Activated T-helper 1 cell treated with anti-CD3 and anti-CD28 coated beads, Interleukin-2, amount 50 U/mL, for 16 hours (primary cell): ENCODE measurements around the gene ZNF530.

Source experiments
- DNase-seq, 2 donors: peaks; one replicate each; pipeline ENCODE4 v3.0.0-alpha.2; 2020; ENCODE audit warnings: low read depth in 1 of 2, low spot score in 1 of 2

ZNF530 gene

GRCh38 chr19:57613941-57614743 lies 14.5 kb downstream of the ZNF530 start, which contains the start of gene ZNF134:
TSS of gene ZNF134 (plus strand) at chr19:57614242. CDS start at chr19:57619469, 5,227 bp downstream.
- peak; percentile 78 to 84 for DNase-seq

DNA sequence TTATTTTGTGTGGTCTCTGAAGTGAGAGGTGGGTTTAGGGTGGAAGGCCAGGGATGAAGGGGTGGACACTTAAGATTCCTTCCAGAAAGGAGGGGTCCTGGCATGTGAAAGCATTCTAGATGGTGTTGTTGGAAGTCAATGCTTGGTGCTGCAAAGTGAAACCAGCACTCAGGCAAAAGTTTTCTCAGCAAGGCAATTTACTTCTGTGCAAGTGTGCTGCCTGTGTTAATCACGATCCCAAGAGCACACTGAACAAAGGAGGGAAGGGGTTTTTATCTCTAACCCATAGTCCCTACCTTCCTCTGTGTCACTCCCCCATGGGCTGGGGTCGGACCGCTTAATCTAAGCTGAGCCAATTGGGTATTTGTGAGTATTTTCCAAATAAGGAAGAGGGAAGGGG lies 15.7 kb downstream of the ZNF530 start:
- no peak for DNase-seq

DNA sequence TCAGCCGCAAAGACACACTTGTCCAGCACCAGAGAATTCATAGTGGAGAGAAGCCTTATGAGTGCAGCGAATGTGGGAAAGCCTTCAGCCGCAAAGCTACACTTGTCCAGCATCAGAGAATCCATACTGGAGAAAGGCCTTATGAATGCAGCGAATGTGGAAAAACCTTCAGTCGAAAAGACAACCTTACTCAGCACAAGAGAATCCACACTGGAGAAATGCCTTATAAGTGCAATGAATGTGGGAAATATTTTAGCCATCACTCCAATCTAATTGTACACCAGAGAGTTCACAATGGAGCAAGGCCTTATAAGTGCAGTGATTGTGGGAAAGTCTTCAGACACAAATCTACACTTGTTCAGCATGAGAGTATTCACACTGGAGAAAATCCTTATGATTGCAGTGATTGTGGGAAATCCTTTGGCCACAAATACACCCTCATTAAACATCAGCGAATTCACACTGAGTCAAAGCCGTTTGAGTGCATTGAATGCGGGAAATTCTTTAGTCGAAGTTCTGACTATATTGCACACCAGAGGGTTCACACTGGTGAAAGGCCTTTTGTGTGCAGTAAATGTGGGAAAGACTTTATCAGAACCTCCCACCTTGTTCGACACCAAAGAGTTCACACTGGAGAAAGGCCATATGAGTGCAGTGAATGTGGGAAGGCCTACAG lies 21.1 kb downstream of the ZNF530 start:
- no peak for DNase-seq

- DNase-seq, result no peak
Observed at GRCh38 chr19:57623091-57623490, 23.4 kb downstream of the ZNF530 start.

- DNase-seq, result peak; percentile 68 to 78
Observed at GRCh38 chr19:57632987-57633831, 33.5 kb downstream of the ZNF530 start, which contains the start of gene ZNF211. TSS of gene ZNF211 (plus strand) at chr19:57633168. CDS start at chr19:57633347, 179 bp downstream.

DNA sequence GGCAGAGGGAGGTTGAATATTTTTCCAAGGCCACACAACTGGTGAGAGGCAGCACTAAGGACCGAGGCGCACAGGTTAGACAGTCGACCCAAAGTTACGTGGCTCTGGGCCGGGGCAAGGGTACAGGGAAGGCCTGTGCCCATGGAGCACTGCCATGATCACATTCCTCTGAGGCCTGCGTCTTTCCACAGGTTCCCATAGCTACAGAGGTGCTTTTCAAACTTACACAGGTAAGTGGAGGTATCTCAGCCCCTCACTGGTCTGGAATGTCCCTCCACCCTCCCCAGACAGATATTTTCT lies 34.1 kb downstream of the ZNF530 start:
- DNase-seq, result no peak

- DNase-seq, result no peak
Observed at GRCh38 chr19:57637379-57637778, 37.7 kb downstream of the ZNF530 start.

GRCh38 chr19:57641715-57642234 lies 42.1 kb downstream of the ZNF530 start:
- no peak for DNase-seq

- no peak for DNase-seq
Observed at GRCh38 chr19:57642396-57643046, 42.8 kb downstream of the ZNF530 start.

- no peak for DNase-seq
Observed at GRCh38 chr19:57643734-57644133, 44.0 kb downstream of the ZNF530 start.

DNA sequence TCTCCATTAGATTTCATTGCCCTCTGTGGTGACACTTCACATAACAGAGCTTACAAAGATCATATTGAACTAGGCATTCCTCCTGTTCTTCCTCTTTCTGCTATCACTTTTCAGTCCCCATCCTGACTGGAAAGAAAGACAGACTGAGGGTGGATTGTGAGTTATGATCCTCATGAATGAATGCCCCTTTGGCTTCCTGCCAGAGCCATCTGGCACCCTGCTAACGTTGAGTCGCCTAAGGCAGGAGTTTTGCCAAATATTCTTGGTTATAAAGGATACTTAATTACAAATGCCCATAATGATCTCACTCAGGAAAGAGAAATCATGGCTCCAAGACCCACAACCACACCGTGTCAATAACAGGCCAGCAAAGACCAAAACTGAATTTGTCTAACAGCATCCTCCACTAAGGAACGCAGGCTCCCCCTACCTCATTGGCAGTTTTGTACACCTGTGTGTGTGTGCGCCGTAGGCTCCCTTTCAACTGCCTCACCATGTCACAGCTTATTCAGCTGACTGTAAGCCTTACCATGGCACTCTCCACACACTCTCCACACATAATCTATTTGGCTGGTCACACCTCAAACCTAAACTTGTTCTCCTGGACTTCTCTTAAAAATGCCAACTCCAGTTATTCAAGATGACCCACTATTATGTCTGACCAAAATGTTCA lies 48.8 kb downstream of the ZNF530 start:
- no peak for DNase-seq

GRCh38 chr19:57651654-57651996 lies 51.9 kb downstream of the ZNF530 start:
- DNase-seq, result no peak

- DNase-seq, result no peak
Observed at GRCh38 chr19:57653689-57654088, 54.0 kb downstream of the ZNF530 start.

GRCh38 chr19:57655443-57655842 lies 55.8 kb downstream of the ZNF530 start:
- DNase-seq, result no peak

DNA sequence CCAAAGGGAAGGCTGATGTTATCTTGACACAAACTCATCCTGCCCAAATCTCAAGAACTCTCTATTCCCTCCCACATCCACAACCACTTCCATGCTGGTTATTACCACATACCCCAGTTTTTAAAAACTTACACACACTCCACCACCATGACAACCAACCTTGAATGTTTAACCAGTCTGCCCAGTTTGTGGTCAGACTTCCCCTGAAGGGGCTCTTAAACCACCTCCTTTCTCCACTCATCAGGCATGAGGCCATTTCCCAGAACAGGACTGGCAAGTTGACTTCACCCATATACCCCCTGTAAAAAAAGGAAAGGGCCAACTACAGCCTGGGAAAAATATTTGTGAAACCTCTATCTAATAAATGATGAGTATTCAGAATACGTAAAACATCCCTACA lies 56.7 kb downstream of the ZNF530 start:
- no peak for DNase-seq
